Endodermal cell (in vitro differentiated cells): Measurements from ENCODE around the gene PPP1R16B. TPM values are rescaled to one million over a fixed set of nuclear protein-coding genes. Genes with fewer than 3 reads are reported as not detected.

ENCODE experiments used
- DNase-seq: peaks from one replicate; pipeline ENCODE4 v3.0.0-alpha.2; 2017
- H3K27ac ChIP-seq: 2 replicates; pipeline ENCODE4 v1.5.1; 2013; ENCODE audit warnings: mild to moderate bottlenecking, low read depth, low read length, moderate library complexity
- H3K27me3 ChIP-seq: 2 replicates; pipeline ENCODE4 v1.6.1; 2013; ENCODE audit warnings: mild to moderate bottlenecking, low read length, moderate library complexity; ENCODE audit not compliant: insufficient read depth, control insufficient read depth, poor library complexity, severe bottlenecking
- H3K36me3 ChIP-seq: 2 replicates; pipeline ENCODE4 v1.7.0; 2013; ENCODE audit warnings: mild to moderate bottlenecking, low read length, moderate library complexity; ENCODE audit not compliant: control insufficient read depth, insufficient read depth
- H3K4me1 ChIP-seq: one replicate; pipeline ENCODE4 v1.7.0; 2013; ENCODE audit warnings: low read length; ENCODE audit not compliant: control insufficient read depth, insufficient read depth
- H3K4me3 ChIP-seq: 2 replicates; pipeline ENCODE4 v1.5.1; 2013; ENCODE audit warnings: mild to moderate bottlenecking, low read length, moderate library complexity
- H3K9ac ChIP-seq: 2 replicates; pipeline ENCODE4 v1.6.1; 2013; ENCODE audit warnings: mild to moderate bottlenecking, low read length, moderate library complexity; ENCODE audit not compliant: poor library complexity, severe bottlenecking; ENCODE audit errors: extremely low read depth
- H3K9me3 ChIP-seq: 2 replicates; pipeline ENCODE4 v1.6.1; 2013; ENCODE audit warnings: mild to moderate bottlenecking, low read length, moderate library complexity; ENCODE audit not compliant: control insufficient read depth
- H3K27ac Mint-ChIP-seq: 2 replicates; pipeline ENCODE4 v1.8.0; 2020; ENCODE audit warnings: mixed read lengths
- H3K27me3 Mint-ChIP-seq: 2 replicates; pipeline ENCODE4 v1.8.0; 2021; ENCODE audit warnings: mild to moderate bottlenecking, mixed read lengths; ENCODE audit not compliant: insufficient read depth
- H3K36me3 Mint-ChIP-seq: 2 replicates; pipeline ENCODE4 v1.8.0; 2020; ENCODE audit warnings: low read depth, mixed read lengths
- H3K4me1 Mint-ChIP-seq: 2 replicates; pipeline ENCODE4 v1.8.0; 2020; ENCODE audit warnings: mixed read lengths
- H3K4me3 Mint-ChIP-seq: 2 replicates; pipeline ENCODE4 v1.8.0; 2020; ENCODE audit warnings: mild to moderate bottlenecking, moderate library complexity, mixed read lengths
- H3K9me3 Mint-ChIP-seq: 2 replicates; pipeline ENCODE4 v1.8.0; 2020; ENCODE audit warnings: mild to moderate bottlenecking, mixed read lengths
- WGBS, 2 experiments: methylation state at CpG; one replicate each; pipeline versions ENCODE4 v1.1.5 to v1.1.7; 2013; ENCODE audit warnings: missing lambda C conversion rate in 2 of 2, mixed read lengths in 1 of 2; ENCODE audit not compliant: insufficient coverage in 1 of 2, insufficient read length in 1 of 2; 5-methylcytosine and 5-hydroxymethylcytosine counted together
- total RNA-seq, 2 donors: library from RNA; stranded (reverse); fragmentation: NEBNext Ultra II Directional in 1 of 2; extraction: Animal tissue kit (Norgen Biotek cat#: 25700) in 1 of 2; gene quantifications; 2 replicates in 1 of 2; 3 replicates in 1 of 2; pipeline ENCODE4 v1.2.1, GENCODE V29; 2021
- TF ChIP-seq, protein P1 (sequence below): fragments of 200-600 bp; sonication (generic); conservative IDR thresholded peaks from 2 replicates; pipeline ENCODE4 v1.5.0; 2021; ENCODE audit warnings: antibody characterized with exemption, mild to moderate bottlenecking

PPP1R16B gene
- total RNA-seq, 2 donors from 2014 or later, result 6.7 to 15.3 TPM

DNA sequence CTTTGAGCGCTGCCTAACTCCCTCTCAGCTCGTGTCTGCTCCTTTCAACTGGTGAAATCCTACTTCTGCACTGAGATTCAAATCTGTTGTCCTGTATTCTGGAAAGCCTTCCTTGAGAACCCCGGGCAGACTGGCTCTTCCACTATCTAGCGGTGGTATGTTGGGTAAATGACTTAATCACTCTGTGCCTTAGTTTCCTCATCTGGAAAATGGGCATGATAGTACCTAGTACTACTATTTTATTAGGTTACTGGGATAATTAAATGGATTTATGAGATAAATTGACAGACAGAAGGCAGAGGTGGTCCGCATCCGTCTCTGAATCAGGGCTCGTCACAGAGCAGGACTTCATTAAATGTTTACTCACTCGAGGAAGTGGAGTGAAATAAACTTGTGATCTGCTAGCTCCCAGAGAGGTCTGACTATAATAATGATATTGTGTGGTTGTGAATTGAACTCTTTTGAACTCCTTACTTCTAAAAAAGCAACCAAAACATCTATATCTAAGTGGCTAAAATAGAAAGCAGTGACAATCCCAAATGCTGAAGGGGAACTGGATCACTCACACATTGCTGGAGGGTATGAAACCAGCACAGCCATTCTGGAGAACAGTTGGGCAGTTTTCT, 26.6 kb downstream of the PPP1R16B start:
- TF ChIP-seq, protein P1, sequence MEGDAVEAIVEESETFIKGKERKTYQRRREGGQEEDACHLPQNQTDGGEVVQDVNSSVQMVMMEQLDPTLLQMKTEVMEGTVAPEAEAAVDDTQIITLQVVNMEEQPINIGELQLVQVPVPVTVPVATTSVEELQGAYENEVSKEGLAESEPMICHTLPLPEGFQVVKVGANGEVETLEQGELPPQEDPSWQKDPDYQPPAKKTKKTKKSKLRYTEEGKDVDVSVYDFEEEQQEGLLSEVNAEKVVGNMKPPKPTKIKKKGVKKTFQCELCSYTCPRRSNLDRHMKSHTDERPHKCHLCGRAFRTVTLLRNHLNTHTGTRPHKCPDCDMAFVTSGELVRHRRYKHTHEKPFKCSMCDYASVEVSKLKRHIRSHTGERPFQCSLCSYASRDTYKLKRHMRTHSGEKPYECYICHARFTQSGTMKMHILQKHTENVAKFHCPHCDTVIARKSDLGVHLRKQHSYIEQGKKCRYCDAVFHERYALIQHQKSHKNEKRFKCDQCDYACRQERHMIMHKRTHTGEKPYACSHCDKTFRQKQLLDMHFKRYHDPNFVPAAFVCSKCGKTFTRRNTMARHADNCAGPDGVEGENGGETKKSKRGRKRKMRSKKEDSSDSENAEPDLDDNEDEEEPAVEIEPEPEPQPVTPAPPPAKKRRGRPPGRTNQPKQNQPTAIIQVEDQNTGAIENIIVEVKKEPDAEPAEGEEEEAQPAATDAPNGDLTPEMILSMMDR, result no peak
- Mint-ChIP-seq H3K27me3 (no peaks in the 10 kb centered on the region), H3K9me3 (no peaks in the 10 kb centered on the region), H3K4me3 (no peak overlapping the region), H3K27ac (no peak overlapping the region), H3K4me1 (no peaks in the 10 kb centered on the region), H3K36me3 (peaks cover 14% of the 10 kb centered on the region)
- Histone ChIP-seq H3K4me1 (no peaks in the 10 kb centered on the region), H3K9ac (no peak overlapping the region), H3K9me3 (no peaks in the 10 kb centered on the region), H3K36me3 (peaks cover 15% of the 10 kb centered on the region), H3K27ac (no peak overlapping the region), H3K4me3 (no peak overlapping the region), H3K27me3 (no peaks in the 10 kb centered on the region)
- DNase-seq, result no peak
- 92 to 94% methylated on average over 7 to 8 of the region's 8 CpGs for WGBS, 2 experiments

GRCh38 chr20:38833154-38833856, 27.8 kb downstream of the PPP1R16B start:
- Histone ChIP-seq H3K27me3 (no peaks in the 10 kb centered on the region), H3K9me3 (no peaks in the 10 kb centered on the region), H3K36me3 (peaks cover 17% of the 10 kb centered on the region), H3K4me1 (no peaks in the 10 kb centered on the region), H3K27ac (no peak overlapping the region), H3K4me3 (no peak overlapping the region), H3K9ac (no peak overlapping the region)
- DNase-seq, result no peak
- Mint-ChIP-seq H3K27me3 (no peaks in the 10 kb centered on the region), H3K9me3 (no peaks in the 10 kb centered on the region), H3K4me3 (no peak overlapping the region), H3K36me3 (peaks cover 12% of the 10 kb centered on the region), H3K27ac (no peak overlapping the region), H3K4me1 (no peaks in the 10 kb centered on the region)
- 92 to 100% methylated on average over 2 to 5 of the region's 5 CpGs for WGBS, 2 experiments
- TF ChIP-seq, protein P1, result no peak

DNA sequence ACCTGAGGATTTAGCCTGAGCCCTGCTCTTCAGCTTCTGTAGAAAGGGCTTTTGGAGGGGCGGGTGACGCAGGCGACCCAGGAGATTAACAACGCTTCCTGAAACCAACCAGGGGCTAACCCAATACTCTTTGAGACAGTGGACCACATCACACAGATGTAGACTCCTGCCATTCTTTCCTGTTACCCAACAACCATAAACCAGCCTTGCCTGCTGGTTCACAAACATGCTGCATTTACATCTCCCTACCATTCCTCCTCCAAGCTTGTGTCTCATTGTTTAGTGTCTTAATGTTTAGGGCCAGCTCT, 28.3 kb downstream of the PPP1R16B start:
- H3K36me3 ChIP-seq, result peaks cover 21% of the 10 kb centered on the region
- no peak overlapping the region for H3K4me3 Mint-ChIP-seq
- H3K9me3 ChIP-seq, result no peaks in the 10 kb centered on the region
- H3K36me3 Mint-ChIP-seq, result peaks cover 14% of the 10 kb centered on the region
- no peaks in the 10 kb centered on the region for H3K9me3 Mint-ChIP-seq
- H3K27me3 ChIP-seq, result no peaks in the 10 kb centered on the region
- H3K27me3 Mint-ChIP-seq, result no peaks in the 10 kb centered on the region
- H3K4me1 ChIP-seq, result no peaks in the 10 kb centered on the region
- H3K4me1 Mint-ChIP-seq, result no peaks in the 10 kb centered on the region
- H3K27ac ChIP-seq, result no peak overlapping the region
- WGBS, 2 experiments, result 92 to 95% methylated on average over 4 of the region's 4 CpGs
- TF ChIP-seq, protein P1, result no peak
- no peak overlapping the region for H3K9ac ChIP-seq
- no peak for DNase-seq
- no peak overlapping the region for H3K27ac Mint-ChIP-seq
- H3K4me3 ChIP-seq, result no peak overlapping the region
